ENCODE results near the gene HES4. TPM values are rescaled to one million over a fixed set of nuclear protein-coding genes. Genes with fewer than 3 reads are reported as not detected.
A peak's percentile ranks its signal among the peaks of the same experiment; 100 is the strongest.

The HES4 gene
- total RNA-seq, 1 experiment from 2014 or later, result 145 TPM

DNA sequence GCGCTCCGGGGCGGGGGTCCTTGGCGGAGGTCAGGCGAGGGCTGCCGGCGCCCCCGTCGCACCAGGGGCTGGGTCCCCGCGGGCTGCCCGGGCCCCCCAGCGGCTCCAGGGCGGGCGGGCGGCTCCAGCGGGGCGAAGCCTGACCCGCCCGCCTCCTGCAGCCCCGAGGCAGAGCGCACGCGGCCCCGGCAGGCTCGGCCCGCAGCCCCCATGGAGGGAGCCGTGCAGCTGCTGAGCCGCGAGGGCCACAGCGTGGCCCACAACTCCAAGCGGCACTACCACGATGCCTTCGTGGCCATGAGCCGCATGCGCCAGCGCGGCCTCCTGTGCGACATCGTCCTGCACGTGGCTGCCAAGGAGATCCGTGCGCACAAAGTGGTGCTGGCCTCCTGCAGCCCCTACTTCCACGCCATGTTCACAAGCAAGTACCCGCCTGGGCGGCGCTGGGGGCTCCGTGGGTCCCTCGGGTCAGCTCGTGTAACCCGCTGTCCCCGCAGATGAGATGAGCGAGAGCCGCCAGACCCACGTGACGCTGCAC is 38.7 kb downstream of the HES4 start:
- Histone ChIP-seq H3K9me2 (ENCODE audit: insufficient read depth) (no peaks in the 10 kb centered on the region), H3K36me3 (ENCODE audit: control insufficient read depth in 1 of 2, insufficient read depth in 2 of 2, low read length in 2 of 2) (peaks cover 19 to 29% of the 10 kb centered on the region in 2 experiments; a peak in 3 of 4 replicates), H3K4me2 (ENCODE audit: low read length) (peak overlapping the region; percentile 85), H3K4me3 (replicated peaks in 1 of 2; ENCODE audit: low read depth in 1 of 2, low read length in 2 of 2) (peak overlapping the region; percentile 68 to 93), H3K9me3 (ENCODE audit: control insufficient read depth in 1 of 2, insufficient read depth in 1 of 2, low read depth in 1 of 2, low read length in 2 of 2) (no peaks in the 10 kb centered on the region), H3K4me1 (ENCODE audit: control insufficient read depth in 1 of 2, insufficient read depth in 2 of 2, low read length in 2 of 2) (peaks cover 20 to 30% of the 10 kb centered on the region in 2 experiments), H3K27ac (ENCODE audit: low read depth, low read length) (peak overlapping the region; percentile 99), H2AFZ (ENCODE audit: low read depth, low read length, poor library complexity, severe bottlenecking) (no peak overlapping the region), H4K20me1 (ENCODE audit: insufficient read depth) (no peaks in the 10 kb centered on the region; the same call in 1 of the 2 replicates), H3K27me3 (ENCODE audit: insufficient read depth, low read length) (no peaks in the 10 kb centered on the region), H3K79me2 (ENCODE audit: insufficient read depth, low read length) (peaks cover 55% of the 10 kb centered on the region), H3K9ac (ENCODE audit: low read length) (peak overlapping the region; percentile 97)
- ChIA-PET CTCF (no interaction called here), RAD21 (ENCODE audit: low non-redundant PET in 1 of 2, low total read pairs in 2 of 2, uncharacterized antibody in 2 of 2, unreplicated experiment in 2 of 2) (no interaction called here), POLR2A (no interaction called here)
- no TSS peak for BruUV-seq (replicated peaks)
- DNase-seq (ENCODE audit: low read depth, low spot score), result no peak
- TF ChIP-seq, protein P1, sequence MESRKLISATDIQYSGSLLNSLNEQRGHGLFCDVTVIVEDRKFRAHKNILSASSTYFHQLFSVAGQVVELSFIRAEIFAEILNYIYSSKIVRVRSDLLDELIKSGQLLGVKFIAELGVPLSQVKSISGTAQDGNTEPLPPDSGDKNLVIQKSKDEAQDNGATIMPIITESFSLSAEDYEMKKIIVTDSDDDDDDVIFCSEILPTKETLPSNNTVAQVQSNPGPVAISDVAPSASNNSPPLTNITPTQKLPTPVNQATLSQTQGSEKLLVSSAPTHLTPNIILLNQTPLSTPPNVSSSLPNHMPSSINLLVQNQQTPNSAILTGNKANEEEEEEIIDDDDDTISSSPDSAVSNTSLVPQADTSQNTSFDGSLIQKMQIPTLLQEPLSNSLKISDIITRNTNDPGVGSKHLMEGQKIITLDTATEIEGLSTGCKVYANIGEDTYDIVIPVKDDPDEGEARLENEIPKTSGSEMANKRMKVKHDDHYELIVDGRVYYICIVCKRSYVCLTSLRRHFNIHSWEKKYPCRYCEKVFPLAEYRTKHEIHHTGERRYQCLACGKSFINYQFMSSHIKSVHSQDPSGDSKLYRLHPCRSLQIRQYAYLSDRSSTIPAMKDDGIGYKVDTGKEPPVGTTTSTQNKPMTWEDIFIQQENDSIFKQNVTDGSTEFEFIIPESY (IDR thresholded peaks at IDR 0.05; ENCODE audit: extremely low read depth, insufficient replicate concordance, low read length), result no peak
- TF ChIP-seq ZFX (IDR thresholded peaks at IDR 0.05), result peak; percentile 64
- ATAC-seq, result peak; percentile 3; the same call in 1 of the 2 replicates
- intact Hi-C loops (cut with micrococcal nuclease), result loop anchor here (5.0 kb wide), 1 partner anchor 59 kb away; no protein-coding TSS in a partner anchor

DNA sequence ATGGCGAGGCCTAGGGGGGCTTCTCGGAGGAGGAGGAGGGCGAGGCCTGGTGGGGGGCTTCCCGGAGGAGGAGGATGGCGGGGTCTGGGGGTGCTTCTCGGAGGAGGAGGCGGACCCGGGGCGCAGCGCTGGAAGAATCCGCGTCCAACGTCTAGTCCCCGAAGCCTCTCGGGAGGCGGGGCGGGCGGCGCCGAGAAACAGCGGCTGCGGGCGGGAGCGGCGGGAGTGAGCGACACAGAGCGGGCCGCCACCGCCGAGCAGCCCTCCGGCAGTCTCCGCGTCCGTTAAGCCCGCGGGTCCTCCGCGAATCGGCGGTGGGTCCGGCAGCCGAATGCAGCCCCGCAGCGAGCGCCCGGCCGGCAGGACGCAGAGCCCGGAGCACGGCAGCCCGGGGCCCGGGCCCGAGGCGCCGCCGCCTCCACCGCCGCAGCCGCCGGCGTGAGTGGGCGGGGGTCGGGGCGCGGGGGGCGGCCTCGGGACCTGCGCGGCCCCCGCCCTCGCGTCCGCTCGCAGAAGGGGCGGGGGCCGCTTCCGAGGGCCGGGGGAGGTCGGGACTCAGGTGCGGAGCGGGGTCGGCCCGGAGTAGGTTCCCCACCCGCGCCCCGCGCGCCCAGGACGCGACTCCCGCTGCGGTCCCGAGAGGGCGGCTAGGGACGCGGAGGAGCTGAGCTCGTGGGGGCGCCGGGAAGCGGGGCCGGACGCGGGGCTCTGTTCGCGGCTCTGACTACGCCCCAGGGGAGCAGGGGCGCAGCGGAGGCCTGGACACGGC is 39.4 kb downstream of the HES4 start, which contains the start of gene KLHL17:
TSS of gene KLHL17 (plus strand) at position 222 of the 769 bp plus-strand sequence. CDS start at position 332, 110 bp downstream.
- no peak for TF ChIP-seq CEBPB (IDR thresholded peaks at IDR 0.05; ENCODE audit: low read depth)
- peak; percentile 70 for TF ChIP-seq POLR2AphosphoS5 (IDR thresholded peaks at IDR 0.05; ENCODE audit: low read depth, low read length)
- TF ChIP-seq ZFX (IDR thresholded peaks at IDR 0.05), result no peak; the same call in 1 of the 2 replicates
- no peak for TF ChIP-seq RAD21 (IDR thresholded peaks at IDR 0.05; ENCODE audit: low read depth)
- TF ChIP-seq, protein P2, sequence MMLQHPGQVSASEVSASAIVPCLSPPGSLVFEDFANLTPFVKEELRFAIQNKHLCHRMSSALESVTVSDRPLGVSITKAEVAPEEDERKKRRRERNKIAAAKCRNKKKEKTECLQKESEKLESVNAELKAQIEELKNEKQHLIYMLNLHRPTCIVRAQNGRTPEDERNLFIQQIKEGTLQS (IDR thresholded peaks at IDR 0.05), result no peak
- ATAC-seq (peak; percentile 72), DNase-seq (ENCODE audit: low read depth, low spot score) (no peak)
- POLR2A ChIA-PET, result no interaction called here
- Histone ChIP-seq H3K4me2 (ENCODE audit: low read length) (peak within 1 kb of the TSS; percentile 85), H3K79me2 (ENCODE audit: insufficient read depth, low read length) (peaks cover 61% of the 10 kb centered on the region), H3K4me1 (ENCODE audit: control insufficient read depth in 1 of 2, insufficient read depth in 2 of 2, low read length in 2 of 2) (peaks cover 15 to 24% of the 10 kb centered on the region in 2 experiments), H3K27ac (ENCODE audit: low read depth, low read length) (peak within 1 kb of the TSS; percentile 99), H4K20me1 (ENCODE audit: insufficient read depth) (no peaks in the 10 kb centered on the region; the same call in 1 of the 2 replicates), H2AFZ (ENCODE audit: low read depth, low read length, poor library complexity, severe bottlenecking) (no peak within 1 kb of the TSS), H3K9me3 (ENCODE audit: control insufficient read depth in 1 of 2, insufficient read depth in 1 of 2, low read depth in 1 of 2, low read length in 2 of 2) (no peaks in the 10 kb centered on the region), H3K9ac (ENCODE audit: low read length) (peak within 1 kb of the TSS; percentile 97), H3K27me3 (ENCODE audit: insufficient read depth, low read length) (no peaks in the 10 kb centered on the region), H3K4me3 (replicated peaks in 1 of 2; ENCODE audit: low read depth in 1 of 2, low read length in 2 of 2) (peak within 1 kb of the TSS; percentile 68 to 93), H3K36me3 (ENCODE audit: control insufficient read depth in 1 of 2, insufficient read depth in 2 of 2, low read length in 2 of 2) (peaks cover 22 to 33% of the 10 kb centered on the region in 2 experiments; a peak in 3 of 4 replicates), H3K9me2 (ENCODE audit: insufficient read depth) (no peaks in the 10 kb centered on the region)
- RAD21 ChIA-PET (ENCODE audit: low non-redundant PET in 1 of 2, low total read pairs in 2 of 2, uncharacterized antibody in 2 of 2, unreplicated experiment in 2 of 2), result no interaction called here
- intact Hi-C loops (cut with micrococcal nuclease), result loop anchor here (5.0 kb wide), 1 partner anchor 58 kb away; no protein-coding TSS in a partner anchor
- no TSS peak for BruUV-seq (replicated peaks)
- CTCF ChIA-PET, result no interaction called here

Data from HCT116 (cell line).